ENCODE data around the gene GPR150.
"Not testable (repeated sequence)": the region's sequence is repeated elsewhere in the genome, so short reads cannot be mapped to it uniquely, and the experiment has no call there.

Gene GPR150

GRCh38 chr5:95627971-95628810, 8.3 kb downstream of the GPR150 start:
- TF ChIP-seq, protein P1, sequence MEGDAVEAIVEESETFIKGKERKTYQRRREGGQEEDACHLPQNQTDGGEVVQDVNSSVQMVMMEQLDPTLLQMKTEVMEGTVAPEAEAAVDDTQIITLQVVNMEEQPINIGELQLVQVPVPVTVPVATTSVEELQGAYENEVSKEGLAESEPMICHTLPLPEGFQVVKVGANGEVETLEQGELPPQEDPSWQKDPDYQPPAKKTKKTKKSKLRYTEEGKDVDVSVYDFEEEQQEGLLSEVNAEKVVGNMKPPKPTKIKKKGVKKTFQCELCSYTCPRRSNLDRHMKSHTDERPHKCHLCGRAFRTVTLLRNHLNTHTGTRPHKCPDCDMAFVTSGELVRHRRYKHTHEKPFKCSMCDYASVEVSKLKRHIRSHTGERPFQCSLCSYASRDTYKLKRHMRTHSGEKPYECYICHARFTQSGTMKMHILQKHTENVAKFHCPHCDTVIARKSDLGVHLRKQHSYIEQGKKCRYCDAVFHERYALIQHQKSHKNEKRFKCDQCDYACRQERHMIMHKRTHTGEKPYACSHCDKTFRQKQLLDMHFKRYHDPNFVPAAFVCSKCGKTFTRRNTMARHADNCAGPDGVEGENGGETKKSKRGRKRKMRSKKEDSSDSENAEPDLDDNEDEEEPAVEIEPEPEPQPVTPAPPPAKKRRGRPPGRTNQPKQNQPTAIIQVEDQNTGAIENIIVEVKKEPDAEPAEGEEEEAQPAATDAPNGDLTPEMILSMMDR (IDR thresholded peaks at IDR 0.05; ENCODE audit: control extremely low read depth, extremely low read depth, low read depth, missing control alignments), result no peak
- ChIA-PET POLR2A (no interaction called here), CTCF (interaction anchor here (1.0 to 2.3 kb wide), 4 partner anchors 9 to 36 kb away, joined by 3 to 7 read pairs (median 4); no protein-coding TSS in a partner anchor)
- no peak for DNase-seq (ENCODE audit: extremely low spot score)

- POLR2A ChIA-PET, result no interaction called here
- TF ChIP-seq, protein P1 (IDR thresholded peaks at IDR 0.05; ENCODE audit: control extremely low read depth, extremely low read depth, low read depth, missing control alignments), result no peak
- CTCF ChIA-PET, result interaction anchor here (1.8 to 2.3 kb wide), 2 partner anchors 10 to 15 kb away, joined by 4 to 7 read pairs; no protein-coding TSS in a partner anchor
- no peak for DNase-seq (ENCODE audit: extremely low spot score)
These were observed 9.0 kb downstream of the GPR150 start for GRCh38 chr5:95628933-95629332.

DNA sequence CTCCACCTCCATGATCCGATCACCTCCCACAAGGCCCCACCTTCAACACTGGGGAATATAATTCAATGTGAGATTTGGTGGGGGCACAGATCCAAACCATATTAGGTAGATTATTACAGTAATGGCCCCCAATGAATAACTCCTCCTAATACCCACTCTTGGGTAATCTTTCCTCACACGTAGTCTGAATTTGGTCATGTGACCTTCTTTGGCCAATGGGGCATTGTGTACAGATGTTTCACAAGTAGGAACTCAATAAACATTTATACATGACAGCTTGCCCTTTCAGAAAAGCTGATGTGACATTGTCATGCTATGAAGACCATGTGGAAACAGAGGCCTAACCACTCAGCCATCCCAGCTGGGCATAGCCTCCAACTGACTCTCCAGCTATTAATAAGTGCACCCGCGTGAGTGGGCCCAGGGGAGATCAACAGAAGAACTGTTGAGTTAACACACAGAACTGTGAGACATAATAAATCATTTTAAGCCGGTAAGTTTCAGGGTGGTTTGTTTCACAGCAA, 10.6 kb downstream of the GPR150 start:
- POLR2A ChIA-PET, result no interaction called here
- TF ChIP-seq, protein P1 (IDR thresholded peaks at IDR 0.05; ENCODE audit: control extremely low read depth, extremely low read depth, low read depth, missing control alignments), result no peak
- CTCF ChIA-PET, result interaction anchor here (1.2 to 2.8 kb wide), 5 partner anchors 7 to 151 kb away, joined by 4 to 14 read pairs (median 7); no protein-coding TSS in a partner anchor
- no peak for DNase-seq (ENCODE audit: extremely low spot score)

- POLR2A ChIA-PET, result interaction anchor here (0.6 kb wide), 1 partner anchor 871 kb away, joined by 8 read pairs; no protein-coding TSS in a partner anchor
- CTCF ChIA-PET, result interaction anchor here (1.0 to 2.8 kb wide), 8 partner anchors 8 to 150 kb away, joined by 3 to 14 read pairs (median 6); partner anchors contain the start of gene RFESD
These were observed 11.5 kb downstream of the GPR150 start for GRCh38 chr5:95631255-95631958.

DNA sequence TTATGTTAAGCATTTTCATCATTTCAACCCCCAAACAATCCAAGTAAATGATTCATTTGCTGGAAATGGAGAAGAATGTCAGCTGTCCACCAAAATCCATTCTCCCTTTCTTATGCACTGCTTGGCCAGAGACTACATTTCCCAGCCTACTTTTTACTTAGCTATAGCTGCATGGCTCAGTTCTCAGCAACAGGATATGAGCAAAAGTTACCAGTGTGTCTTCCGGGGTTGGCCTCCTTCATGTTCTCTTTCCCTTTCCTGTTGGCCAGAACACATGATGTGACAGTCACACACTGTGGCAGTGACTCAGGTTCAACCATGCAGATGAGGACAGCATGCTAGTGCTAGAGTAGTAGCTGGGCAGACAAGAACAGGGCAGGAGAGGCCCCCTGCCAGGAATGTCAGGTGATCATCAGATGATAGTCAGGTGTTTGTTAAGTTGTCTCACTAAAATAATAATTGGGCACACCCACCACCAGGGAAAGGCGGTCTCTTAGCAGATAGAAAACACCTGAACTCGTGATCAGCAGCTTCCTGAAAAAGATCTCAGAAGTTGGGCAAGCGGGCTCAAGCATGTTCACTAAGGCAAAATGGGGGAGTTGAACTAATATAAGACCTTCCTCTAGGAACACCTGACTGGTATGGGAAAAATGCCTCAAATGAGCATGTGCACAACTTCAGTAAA, 12.2 kb downstream of the GPR150 start:
- no peak for DNase-seq (ENCODE audit: extremely low spot score)
- POLR2A ChIA-PET, result no interaction called here
- TF ChIP-seq, protein P1 (IDR thresholded peaks at IDR 0.05; ENCODE audit: control extremely low read depth, extremely low read depth, low read depth, missing control alignments), result no peak
- CTCF ChIA-PET, result interaction anchor here (1.0 to 2.8 kb wide), 7 partner anchors 9 to 150 kb away, joined by 3 to 14 read pairs (median 7); partner anchors contain the start of gene RFESD

More at GRCh38 chr5:95631255-95631958, 11.5 kb downstream of the GPR150 start:
- DNase-seq (ENCODE audit: extremely low spot score), result no peak
- TF ChIP-seq, protein P1 (IDR thresholded peaks at IDR 0.05; ENCODE audit: control extremely low read depth, extremely low read depth, low read depth, missing control alignments), result no peak

DNA sequence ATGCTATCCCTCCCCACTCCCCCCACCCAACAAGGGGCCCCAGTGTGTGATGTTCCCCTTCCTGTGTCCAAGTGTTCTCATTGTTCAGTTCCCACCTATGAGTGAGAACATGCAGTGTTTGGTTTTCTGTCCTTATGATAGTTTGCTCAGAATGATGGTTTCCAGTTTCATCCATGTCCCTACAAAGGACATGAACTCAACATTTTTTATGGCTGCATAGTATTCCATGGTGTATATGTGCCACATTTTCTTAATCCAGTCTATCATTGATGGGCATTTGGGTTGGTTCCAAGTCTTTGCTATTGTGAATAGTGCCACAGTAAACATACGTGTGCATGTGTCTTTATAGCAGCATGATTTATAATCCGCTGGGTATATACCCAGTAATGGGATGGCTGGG, 13.1 kb downstream of the GPR150 start:
- CTCF ChIA-PET, result interaction anchor here (2.2 to 2.8 kb wide), 2 partner anchors 10 to 149 kb away, joined by 6 to 14 read pairs; no protein-coding TSS in a partner anchor
- DNase-seq (ENCODE audit: extremely low spot score); POLR2A ChIA-PET: not testable (repeated sequence)

Measured in GM10248 (cell line).